ENCODE results near the gene MAP2. TPM values are rescaled to one million over a fixed set of nuclear protein-coding genes. Genes with fewer than 3 reads are reported as not detected.

The MAP2 gene
- total RNA-seq, 1 experiment from 2014 or later, result 7.4 TPM

DNA sequence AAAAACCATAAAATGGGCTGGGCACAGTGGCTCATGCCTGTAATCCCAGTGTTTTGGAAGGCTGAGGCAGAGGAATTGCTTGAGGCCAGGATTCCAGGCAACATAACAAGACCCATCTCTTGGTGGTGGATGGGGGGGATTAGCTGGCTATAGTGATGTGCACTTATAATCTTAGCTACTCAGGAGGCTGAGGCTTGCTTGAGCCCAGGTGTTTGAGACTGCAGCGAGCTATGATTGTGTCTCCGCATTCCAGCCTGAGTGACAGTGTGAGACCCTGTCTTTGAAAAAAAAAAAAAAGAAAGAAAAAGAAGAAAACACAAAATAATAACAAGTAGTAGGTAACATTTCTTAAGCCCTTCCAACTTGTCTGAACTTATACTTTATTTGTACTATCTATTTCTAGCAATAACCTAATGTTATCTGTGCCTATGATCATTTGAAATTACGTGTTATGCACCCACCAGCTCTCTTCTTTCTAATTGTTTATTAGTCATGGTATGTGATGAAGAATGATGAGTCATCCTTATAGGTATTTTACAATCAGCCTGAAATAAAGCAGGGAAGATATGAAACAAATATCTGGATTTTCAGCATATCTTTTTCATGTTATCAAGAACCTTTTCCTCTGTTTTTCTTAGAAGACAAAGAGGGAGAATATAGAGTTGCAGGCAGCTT lies 218.4 kb downstream of the MAP2 start:
- TF ChIP-seq EZH2phosphoT487 (IDR thresholded peaks at IDR 0.05; ENCODE audit: borderline replicate concordance) (no peak), SP1 (IDR thresholded peaks at IDR 0.05; ENCODE audit: low read depth) (no peak; the same call in 1 of the 2 replicates), YY1 (IDR thresholded peaks at IDR 0.05; ENCODE audit: extremely low read depth, insufficient replicate concordance, low read depth, low read length) (no peak), RAD21 (IDR thresholded peaks at IDR 0.05; ENCODE audit: low read depth) (no peak), POLR2AphosphoS5 (IDR thresholded peaks at IDR 0.05; ENCODE audit: low read depth, low read length) (no peak), JUND (IDR thresholded peaks at IDR 0.05) (peak; percentile 72), SRF (IDR thresholded peaks at IDR 0.05; ENCODE audit: low read depth) (no peak), FOSL1 (IDR thresholded peaks at IDR 0.05; ENCODE audit: low read depth) (peak; percentile 87), CEBPB (IDR thresholded peaks at IDR 0.05; ENCODE audit: low read depth) (peak; percentile 62)
- TF ChIP-seq, protein P1, sequence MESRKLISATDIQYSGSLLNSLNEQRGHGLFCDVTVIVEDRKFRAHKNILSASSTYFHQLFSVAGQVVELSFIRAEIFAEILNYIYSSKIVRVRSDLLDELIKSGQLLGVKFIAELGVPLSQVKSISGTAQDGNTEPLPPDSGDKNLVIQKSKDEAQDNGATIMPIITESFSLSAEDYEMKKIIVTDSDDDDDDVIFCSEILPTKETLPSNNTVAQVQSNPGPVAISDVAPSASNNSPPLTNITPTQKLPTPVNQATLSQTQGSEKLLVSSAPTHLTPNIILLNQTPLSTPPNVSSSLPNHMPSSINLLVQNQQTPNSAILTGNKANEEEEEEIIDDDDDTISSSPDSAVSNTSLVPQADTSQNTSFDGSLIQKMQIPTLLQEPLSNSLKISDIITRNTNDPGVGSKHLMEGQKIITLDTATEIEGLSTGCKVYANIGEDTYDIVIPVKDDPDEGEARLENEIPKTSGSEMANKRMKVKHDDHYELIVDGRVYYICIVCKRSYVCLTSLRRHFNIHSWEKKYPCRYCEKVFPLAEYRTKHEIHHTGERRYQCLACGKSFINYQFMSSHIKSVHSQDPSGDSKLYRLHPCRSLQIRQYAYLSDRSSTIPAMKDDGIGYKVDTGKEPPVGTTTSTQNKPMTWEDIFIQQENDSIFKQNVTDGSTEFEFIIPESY (IDR thresholded peaks at IDR 0.05; ENCODE audit: extremely low read depth, insufficient replicate concordance, low read length), result no peak
- TF ChIP-seq, protein P2, sequence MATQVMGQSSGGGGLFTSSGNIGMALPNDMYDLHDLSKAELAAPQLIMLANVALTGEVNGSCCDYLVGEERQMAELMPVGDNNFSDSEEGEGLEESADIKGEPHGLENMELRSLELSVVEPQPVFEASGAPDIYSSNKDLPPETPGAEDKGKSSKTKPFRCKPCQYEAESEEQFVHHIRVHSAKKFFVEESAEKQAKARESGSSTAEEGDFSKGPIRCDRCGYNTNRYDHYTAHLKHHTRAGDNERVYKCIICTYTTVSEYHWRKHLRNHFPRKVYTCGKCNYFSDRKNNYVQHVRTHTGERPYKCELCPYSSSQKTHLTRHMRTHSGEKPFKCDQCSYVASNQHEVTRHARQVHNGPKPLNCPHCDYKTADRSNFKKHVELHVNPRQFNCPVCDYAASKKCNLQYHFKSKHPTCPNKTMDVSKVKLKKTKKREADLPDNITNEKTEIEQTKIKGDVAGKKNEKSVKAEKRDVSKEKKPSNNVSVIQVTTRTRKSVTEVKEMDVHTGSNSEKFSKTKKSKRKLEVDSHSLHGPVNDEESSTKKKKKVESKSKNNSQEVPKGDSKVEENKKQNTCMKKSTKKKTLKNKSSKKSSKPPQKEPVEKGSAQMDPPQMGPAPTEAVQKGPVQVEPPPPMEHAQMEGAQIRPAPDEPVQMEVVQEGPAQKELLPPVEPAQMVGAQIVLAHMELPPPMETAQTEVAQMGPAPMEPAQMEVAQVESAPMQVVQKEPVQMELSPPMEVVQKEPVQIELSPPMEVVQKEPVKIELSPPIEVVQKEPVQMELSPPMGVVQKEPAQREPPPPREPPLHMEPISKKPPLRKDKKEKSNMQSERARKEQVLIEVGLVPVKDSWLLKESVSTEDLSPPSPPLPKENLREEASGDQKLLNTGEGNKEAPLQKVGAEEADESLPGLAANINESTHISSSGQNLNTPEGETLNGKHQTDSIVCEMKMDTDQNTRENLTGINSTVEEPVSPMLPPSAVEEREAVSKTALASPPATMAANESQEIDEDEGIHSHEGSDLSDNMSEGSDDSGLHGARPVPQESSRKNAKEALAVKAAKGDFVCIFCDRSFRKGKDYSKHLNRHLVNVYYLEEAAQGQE (IDR thresholded peaks at IDR 0.05; ENCODE audit: low read depth), result no peak
- TF ChIP-seq, protein P3, sequence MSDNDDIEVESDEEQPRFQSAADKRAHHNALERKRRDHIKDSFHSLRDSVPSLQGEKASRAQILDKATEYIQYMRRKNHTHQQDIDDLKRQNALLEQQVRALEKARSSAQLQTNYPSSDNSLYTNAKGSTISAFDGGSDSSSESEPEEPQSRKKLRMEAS (IDR thresholded peaks at IDR 0.05), result no peak
- peak overlapping the region; percentile 68 for H3K4me2 ChIP-seq (ENCODE audit: low read length)
- H3K79me2 ChIP-seq (ENCODE audit: insufficient read depth, low read length), result no peaks in the 10 kb centered on the region
- peak; percentile 63 for ATAC-seq
- no peaks in the 10 kb centered on the region for H3K9me3 ChIP-seq (ENCODE audit: control insufficient read depth in 1 of 2, insufficient read depth in 1 of 2, low read depth in 1 of 2, low read length in 2 of 2)
- H3K9me2 ChIP-seq (ENCODE audit: insufficient read depth), result no peaks in the 10 kb centered on the region
- peak overlapping the region in 1 of 2 experiments; percentile 10; a peak in 2 of 4 replicates for H3K4me3 ChIP-seq (replicated peaks in 1 of 2; ENCODE audit: low read depth in 1 of 2, low read length in 2 of 2)
- RAD21 ChIA-PET (ENCODE audit: low non-redundant PET in 1 of 2, low total read pairs in 2 of 2, uncharacterized antibody in 2 of 2, unreplicated experiment in 2 of 2), result no interaction called here
- H3K36me3 ChIP-seq (ENCODE audit: control insufficient read depth in 1 of 2, insufficient read depth in 2 of 2, low read length in 2 of 2), result no peaks in the 10 kb centered on the region
- no peaks in the 10 kb centered on the region for H3K27me3 ChIP-seq (ENCODE audit: insufficient read depth, low read length)
- no TSS peak for BruUV-seq (replicated peaks)
- H2AFZ ChIP-seq (ENCODE audit: low read depth, low read length, poor library complexity, severe bottlenecking), result peak overlapping the region; percentile 86
- POLR2A ChIA-PET, result no interaction called here
- no peak for DNase-seq (ENCODE audit: low read depth, low spot score)
- H4K20me1 ChIP-seq (ENCODE audit: insufficient read depth), result no peaks in the 10 kb centered on the region
- no peak overlapping the region for H3K9ac ChIP-seq (ENCODE audit: low read length)
- peaks cover 21 to 51% of the 10 kb centered on the region in 2 experiments for H3K4me1 ChIP-seq (ENCODE audit: control insufficient read depth in 1 of 2, insufficient read depth in 2 of 2, low read length in 2 of 2)
- CTCF ChIA-PET, result interaction anchor here (0.8 kb wide), 1 partner anchor 217 kb away, joined by 3 read pairs; no protein-coding TSS in a partner anchor
- peak overlapping the region; percentile 1; the same call in 1 of the 2 replicates for H3K27ac ChIP-seq (ENCODE audit: low read depth, low read length)
- intact Hi-C loops (cut with micrococcal nuclease), result no loop called here
